Right ventricle myocardium inferior (tissue), 1 donor: ENCODE data around the gene LRRK2. TPM values are rescaled to one million over a fixed set of nuclear protein-coding genes. Genes with fewer than 3 reads are reported as not detected.
"Not testable (repeated sequence)": the region's sequence is repeated elsewhere in the genome, so short reads cannot be mapped to it uniquely, and the experiment has no call there.

ENCODE experiments used
- ATAC-seq: fragments of 200-7000 bp; cut with Tn5 transposase; one replicate; pipeline ENCODE4 v1.9.1; 2020; ENCODE audit warnings: mild to moderate bottlenecking, moderate library complexity
- DNase-seq: peaks from one replicate; pipeline ENCODE4 v3.0.0; 2021; ENCODE audit errors: missing footprints
- intact Hi-C: fragments of 100-400 bp; cut with DNase I; formaldehyde crosslinking; loops from one replicate; pipeline ENCODE4 v1.11.0; 2022
- total RNA-seq: library from RNA; stranded (reverse); fragmentation: NEBNext Ultra II Directional; extraction: Animal tissue kit (Norgen Biotek cat#: 25700); gene quantifications from one replicate; pipeline ENCODE4 v1.2.1, GENCODE V29; 2021
- donor health status: DM: no; HTN: yes; CAD: no; lungs with severe emphysema.

LRRK2 gene
- total RNA-seq, 1 donor from 2014 or later: 8.4 TPM

GRCh38 chr12:40208707-40209446 lies 15.9 kb upstream of the LRRK2 start:
- intact Hi-C loops: no loop called here
- peak; percentile 48 for ATAC-seq
- peak; percentile 72 for DNase-seq

GRCh38 chr12:40209886-40210285 lies 14.9 kb upstream of the LRRK2 start:
- intact Hi-C loops: no loop called here
- DNase-seq (no peak), ATAC-seq (no peak)

- intact Hi-C loops, ATAC-seq, DNase-seq: not testable (repeated sequence)
These were observed 13.6 kb upstream of the LRRK2 start for GRCh38 chr12:40211186-40211585.

- ATAC-seq: no peak
- DNase-seq: no peak
- intact Hi-C loops: no loop called here
These were observed 12.2 kb upstream of the LRRK2 start for GRCh38 chr12:40212566-40212965.

GRCh38 chr12:40215982-40216381 lies 8.8 kb upstream of the LRRK2 start:
- DNase-seq (no peak), ATAC-seq (no peak)
- intact Hi-C loops: no loop called here

GRCh38 chr12:40216516-40217288 lies 8.1 kb upstream of the LRRK2 start:
- DNase-seq (no peak), ATAC-seq (no peak)
- intact Hi-C loops: no loop called here

- ATAC-seq: no peak
- DNase-seq: no peak
- intact Hi-C loops: no loop called here
These were observed 5.0 kb upstream of the LRRK2 start for GRCh38 chr12:40219760-40220159.

GRCh38 chr12:40222247-40222646 lies 2.5 kb upstream of the LRRK2 start:
- no peak for DNase-seq
- intact Hi-C loops: no loop called here
- no peak for ATAC-seq

- no peak for DNase-seq
- no peak for ATAC-seq
- intact Hi-C loops: loop anchor here (2.0 kb wide), 1 partner anchor 71 kb away; no protein-coding TSS in a partner anchor
These were observed 1.2 kb upstream of the LRRK2 start for GRCh38 chr12:40223646-40224045.

- ATAC-seq: no peak
- intact Hi-C loops: loop anchor here (2.0 kb wide), 1 partner anchor 73 kb away; no protein-coding TSS in a partner anchor
These were observed 663 bp downstream of the LRRK2 start for GRCh38 chr12:40225337-40225983.

GRCh38 chr12:40225984-40226602 lies 1.3 kb downstream of the LRRK2 start:
- ATAC-seq (no peak), DNase-seq (no peak)
- intact Hi-C loops: loop anchor here (2.0 kb wide), 1 partner anchor 73 kb away; no protein-coding TSS in a partner anchor

More at GRCh38 chr12:40225337-40225983, 663 bp downstream of the LRRK2 start:
- no peak for DNase-seq

- intact Hi-C loops: no loop called here
- DNase-seq (no peak), ATAC-seq (peak; percentile 79)
These were observed 1.9 kb downstream of the LRRK2 start for GRCh38 chr12:40226705-40227104.

GRCh38 chr12:40227447-40227846 lies 2.6 kb downstream of the LRRK2 start:
- DNase-seq (no peak), ATAC-seq (no peak)
- intact Hi-C loops: no loop called here

- no peak for ATAC-seq
- DNase-seq: no peak
- intact Hi-C loops: no loop called here
These were observed 3.9 kb downstream of the LRRK2 start for GRCh38 chr12:40228727-40229126.

- intact Hi-C loops: no loop called here
- ATAC-seq: no peak
These were observed 5.2 kb downstream of the LRRK2 start for GRCh38 chr12:40229690-40230651.

GRCh38 chr12:40232602-40233001 lies 7.8 kb downstream of the LRRK2 start:
- ATAC-seq: no peak
- intact Hi-C loops: no loop called here
- no peak for DNase-seq

More at GRCh38 chr12:40229690-40230651, 5.2 kb downstream of the LRRK2 start:
- no peak for DNase-seq

- DNase-seq (no peak), ATAC-seq (no peak)
- intact Hi-C loops: no loop called here
These were observed 9.1 kb downstream of the LRRK2 start for GRCh38 chr12:40233741-40234367.
